GM18526 (cell line): Measurements from ENCODE around the gene AMPD1.

Source experiments
- POLR2A ChIP-seq: IDR thresholded peaks from 3 replicates; pipeline ENCODE4 v1.6.1; 2011; ENCODE audit not compliant: insufficient read length; ENCODE audit errors: extremely low read depth

Gene AMPD1

DNA sequence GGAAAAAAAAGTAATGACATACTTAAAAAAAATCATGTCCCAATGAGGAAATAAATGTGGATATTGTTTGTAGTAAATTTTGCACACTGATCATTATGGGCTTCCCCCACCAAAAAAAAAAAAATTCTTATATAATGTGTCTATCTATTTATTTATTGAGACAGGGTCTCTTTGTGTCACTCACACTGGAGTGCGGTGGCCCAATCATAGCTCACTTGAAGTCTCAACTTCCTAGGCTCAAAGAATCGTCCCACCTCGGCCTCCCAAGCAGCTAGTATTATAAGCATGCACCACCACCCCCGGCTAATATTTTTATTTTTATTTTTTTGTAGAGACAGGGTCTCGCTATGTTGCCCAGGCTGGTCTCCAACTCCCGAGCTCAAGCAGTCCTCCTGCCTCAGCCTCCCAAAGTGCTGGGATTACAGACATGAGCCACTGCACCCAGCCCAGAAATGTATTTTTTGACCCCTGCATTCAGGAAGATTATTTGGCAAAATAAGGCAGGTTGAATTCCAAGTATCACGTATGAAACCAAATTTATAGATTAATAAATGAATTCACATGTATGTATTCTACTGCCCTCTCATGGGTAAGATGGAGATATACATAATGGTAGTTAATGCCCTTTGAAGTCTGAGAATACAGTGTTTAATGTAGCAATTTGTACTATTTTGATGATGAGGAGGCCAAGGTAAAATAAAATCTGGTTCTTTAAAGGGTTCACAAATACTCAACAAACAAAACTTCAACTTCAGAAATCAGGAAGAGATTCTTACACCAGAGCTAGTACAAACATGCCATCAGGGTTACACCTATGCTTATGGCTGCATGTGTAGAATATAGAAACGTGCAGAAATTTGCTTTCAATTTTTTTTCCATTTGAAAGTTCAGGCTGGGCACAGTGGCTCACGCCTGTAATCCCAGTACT is 24.1 kb downstream of the AMPD1 start:
- TF ChIP-seq POLR2A: no peak

DNA sequence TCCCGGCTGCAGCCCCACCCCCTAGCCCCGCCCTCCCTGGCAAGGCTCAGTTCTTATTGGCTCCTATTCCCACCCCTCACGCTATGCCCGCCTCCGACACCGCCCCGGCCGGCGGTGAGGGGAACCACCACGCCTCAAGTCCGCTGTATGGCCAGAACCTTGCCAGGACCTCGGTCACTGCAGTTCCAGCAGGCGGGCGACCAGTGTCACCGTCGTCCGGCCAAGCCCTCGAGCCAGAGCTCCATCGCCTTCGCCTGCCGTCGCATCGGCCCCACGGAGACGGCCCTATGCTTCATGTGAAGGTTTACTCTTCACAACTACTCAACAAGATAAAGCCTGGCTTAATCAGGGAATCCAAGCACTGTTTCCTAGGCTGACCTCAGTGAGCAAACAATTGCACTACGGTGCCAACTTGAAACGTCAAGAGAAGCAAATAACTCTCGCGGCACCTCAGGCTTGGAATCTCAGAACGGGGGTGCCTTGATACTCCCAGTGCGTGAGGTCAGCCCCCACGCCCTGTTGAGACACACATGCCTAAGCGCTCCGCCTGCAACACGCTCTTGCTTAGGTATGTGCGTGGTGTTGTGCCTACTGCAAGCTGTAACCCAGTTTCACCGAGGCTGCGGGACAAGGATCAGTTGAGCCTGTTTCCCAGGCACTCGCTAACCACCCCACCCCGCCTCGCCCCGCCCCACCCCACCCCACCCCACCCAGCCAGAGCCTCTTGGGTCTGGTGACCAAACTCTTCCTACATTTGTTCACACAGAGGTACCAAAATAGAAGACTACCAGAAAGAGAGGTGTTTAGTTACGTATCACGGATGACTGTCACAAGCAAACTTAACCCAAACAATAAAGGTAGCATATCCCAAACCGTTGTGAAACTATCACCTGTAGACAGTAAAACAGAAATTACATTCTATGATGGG is 25.0 kb downstream of the AMPD1 start:
- TF ChIP-seq POLR2A: no peak

- TF ChIP-seq POLR2A: no peak
These were observed 25.7 kb downstream of the AMPD1 start, which contains the start of gene DENND2C for GRCh38 chr1:114669562-114670082. Gene DENND2C, minus strand, starts transcription at chr1:114670049. Its CDS starts 44,065 bp downstream, at chr1:114625984.

DNA sequence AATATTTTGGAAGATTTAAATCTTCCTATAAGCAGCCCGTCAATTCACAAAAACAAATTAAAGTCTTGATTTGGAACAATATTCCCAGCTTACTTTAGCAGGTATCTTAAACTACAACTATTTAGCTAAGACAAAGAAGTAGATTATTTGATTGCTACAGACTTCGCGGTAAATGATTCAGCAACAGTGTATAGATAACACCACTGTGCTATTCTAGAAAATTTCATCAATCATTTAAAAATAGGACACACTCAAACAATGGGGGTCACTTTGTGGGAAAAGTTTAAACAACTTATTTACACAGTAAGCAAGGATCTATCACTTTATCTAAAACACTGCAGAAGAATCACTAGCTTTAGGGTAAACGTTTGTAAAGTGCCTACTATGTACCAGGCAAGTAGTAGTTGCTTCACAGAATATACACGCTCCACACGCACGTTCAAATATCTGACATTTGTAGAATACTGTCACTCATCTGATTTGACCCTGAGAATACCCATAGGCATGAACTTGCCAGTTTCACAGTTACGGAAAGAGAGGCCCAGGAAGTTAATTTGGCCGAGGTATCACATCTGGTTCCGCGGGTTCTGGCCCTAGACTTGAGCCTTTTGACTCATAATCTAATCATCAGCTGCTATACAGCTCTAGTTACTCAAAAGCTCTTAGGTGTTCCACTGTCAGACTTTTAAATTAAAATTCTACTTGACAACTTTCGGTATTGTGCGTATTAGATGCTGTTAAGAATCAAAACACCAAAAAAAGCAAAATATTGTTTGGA is 26.4 kb downstream of the AMPD1 start:
- TF ChIP-seq POLR2A: no peak

DNA sequence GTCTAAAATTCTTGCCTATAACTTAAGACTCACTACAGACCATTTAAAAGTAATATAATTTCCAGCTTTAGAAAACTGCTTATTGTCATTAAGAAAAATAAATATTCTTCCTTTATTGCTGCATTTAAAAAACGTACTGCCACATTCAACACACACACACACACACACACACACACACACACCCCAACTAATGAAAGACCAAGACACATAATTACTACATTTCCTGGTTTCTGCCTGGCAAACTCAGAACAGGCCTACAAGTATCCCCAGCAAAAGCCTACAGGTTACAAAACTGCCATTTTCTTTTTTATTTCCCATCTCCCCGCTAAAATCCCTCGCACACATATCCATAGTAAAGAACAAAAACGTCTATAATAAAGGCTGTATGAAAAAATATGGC is 27.0 kb downstream of the AMPD1 start:
- TF ChIP-seq POLR2A: no peak

GRCh38 chr1:114666954-114667353 is 28.4 kb downstream of the AMPD1 start:
- no peak for TF ChIP-seq POLR2A

GRCh38 chr1:114660238-114660637 is 35.1 kb downstream of the AMPD1 start:
- TF ChIP-seq POLR2A: no peak

DNA sequence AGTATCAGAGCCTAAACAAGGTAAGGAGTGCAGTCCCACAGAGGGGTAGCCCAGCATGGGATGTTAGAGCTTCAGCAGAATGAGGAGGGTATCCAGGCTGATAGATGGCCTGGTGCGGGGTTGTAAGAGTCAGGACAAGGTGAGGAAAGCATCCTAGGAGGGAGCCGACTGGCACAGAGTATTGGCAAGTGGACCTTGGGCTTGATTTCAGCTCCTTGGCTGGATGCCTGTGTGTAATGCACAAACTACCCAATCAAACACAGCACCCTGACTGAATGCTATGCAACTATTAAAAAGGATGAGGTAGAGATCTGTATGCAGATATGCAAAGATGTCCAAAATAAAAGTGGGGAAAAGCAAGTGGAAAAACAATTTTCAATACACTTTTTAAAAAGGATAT is 43.5 kb downstream of the AMPD1 start:
- TF ChIP-seq POLR2A: no peak

GRCh38 chr1:114648503-114648902 is 46.8 kb downstream of the AMPD1 start:
- no peak for TF ChIP-seq POLR2A

DNA sequence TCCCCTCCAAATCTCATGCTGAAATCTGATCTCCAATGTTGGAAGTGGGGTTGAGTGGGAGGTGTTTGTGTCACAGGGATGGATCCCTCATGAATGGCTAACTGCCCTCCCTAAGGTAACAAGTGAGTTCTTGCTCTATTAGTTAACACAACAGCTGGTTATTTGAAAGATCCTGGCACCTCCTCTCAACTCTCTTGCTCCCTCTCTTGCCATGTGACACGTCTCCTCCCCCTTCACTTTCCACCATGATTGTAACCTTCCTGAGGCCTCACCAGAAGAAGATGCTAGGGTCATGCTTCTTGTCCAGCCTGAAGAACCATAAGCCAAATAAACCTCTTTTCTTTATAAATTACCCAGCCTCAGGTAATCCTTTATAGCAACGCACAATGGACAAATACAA is 54.0 kb downstream of the AMPD1 start:
- TF ChIP-seq POLR2A: no peak

DNA sequence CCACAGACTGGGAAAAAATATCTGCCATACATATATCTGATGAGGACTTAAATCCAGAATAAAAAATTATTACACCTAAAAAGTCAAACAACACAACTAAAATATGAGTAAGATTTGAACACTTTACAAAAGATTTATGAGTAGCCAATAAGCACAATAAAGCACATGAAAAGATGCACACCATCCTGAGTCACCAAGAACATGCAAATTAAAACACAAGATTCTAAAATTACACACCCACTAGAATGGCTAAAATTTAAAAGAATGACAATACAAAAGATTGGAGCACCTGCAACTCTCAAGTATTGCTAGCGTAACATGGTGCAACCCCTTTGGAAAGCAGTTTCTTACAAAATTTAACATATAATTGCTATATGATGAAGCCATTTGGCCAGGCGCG is 56.4 kb downstream of the AMPD1 start:
- TF ChIP-seq POLR2A: no peak

DNA sequence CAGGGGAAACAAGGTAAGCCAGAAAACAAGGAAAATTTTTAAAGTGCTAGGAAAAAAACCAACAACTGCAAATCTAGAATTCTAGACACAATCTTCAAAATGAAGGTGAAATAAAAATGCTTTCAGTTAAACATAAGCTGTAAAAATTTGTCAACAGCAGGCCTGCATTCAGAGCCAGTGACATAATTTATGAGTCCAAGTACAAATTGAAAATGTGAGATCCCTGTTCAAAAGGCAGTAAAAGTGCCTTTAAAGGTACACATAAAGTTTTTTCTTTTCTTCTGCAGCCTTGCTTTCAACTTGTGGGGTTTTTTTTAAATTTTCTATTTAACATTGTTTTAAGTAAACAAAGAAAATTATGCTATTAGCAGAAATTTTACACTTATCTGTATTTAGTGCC is 62.9 kb downstream of the AMPD1 start:
- no peak for TF ChIP-seq POLR2A

- TF ChIP-seq POLR2A: no peak
These were observed 68.2 kb downstream of the AMPD1 start for GRCh38 chr1:114627107-114627506.

GRCh38 chr1:114623364-114623763 is 72.0 kb downstream of the AMPD1 start:
- no peak for TF ChIP-seq POLR2A
